ENCODE measurements around the gene C2CD4C.
"Not testable (repeated sequence)": the region's sequence is repeated elsewhere in the genome, so short reads cannot be mapped to it uniquely, and the experiment has no call there.

Gene C2CD4C

DNA sequence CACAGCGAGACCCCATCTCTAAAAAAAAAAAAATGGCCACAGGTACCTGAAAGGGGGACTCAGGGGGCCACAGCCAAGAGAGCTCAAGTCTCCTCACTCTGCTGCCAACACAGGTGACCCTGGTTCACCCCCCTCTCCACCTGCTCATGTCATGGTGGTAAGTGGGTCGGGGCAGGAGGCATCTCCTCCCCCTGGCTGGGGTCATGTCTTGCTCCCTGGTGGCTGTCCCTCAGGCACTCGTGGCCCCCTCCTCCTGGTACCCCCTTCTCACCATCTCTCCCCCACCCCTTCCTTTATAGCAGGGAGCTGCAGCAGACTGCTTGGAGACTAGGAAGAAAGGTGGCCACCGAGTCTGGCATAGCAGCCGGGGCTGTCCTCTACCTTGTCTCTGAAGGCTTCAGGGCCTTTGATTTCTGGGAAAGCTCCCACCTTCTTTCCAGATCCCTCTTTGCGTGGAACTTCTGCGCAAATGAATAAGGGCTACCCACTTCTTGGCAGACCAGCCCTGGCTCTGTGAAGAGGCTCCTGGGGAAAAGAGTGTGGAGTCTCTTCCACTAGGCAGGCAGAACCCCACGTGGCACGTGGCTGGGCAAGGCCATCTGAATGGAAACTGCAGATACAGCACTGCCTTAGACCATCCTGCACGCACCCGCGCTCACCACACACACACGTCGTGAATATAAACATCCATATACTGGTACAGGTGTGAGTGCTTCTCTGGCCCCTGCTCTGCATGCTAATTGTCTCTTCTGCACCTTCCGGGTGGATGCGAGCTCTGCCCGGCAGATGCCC, 44.3 kb downstream of the C2CD4C start:
- DNase-seq = no peak

DNA sequence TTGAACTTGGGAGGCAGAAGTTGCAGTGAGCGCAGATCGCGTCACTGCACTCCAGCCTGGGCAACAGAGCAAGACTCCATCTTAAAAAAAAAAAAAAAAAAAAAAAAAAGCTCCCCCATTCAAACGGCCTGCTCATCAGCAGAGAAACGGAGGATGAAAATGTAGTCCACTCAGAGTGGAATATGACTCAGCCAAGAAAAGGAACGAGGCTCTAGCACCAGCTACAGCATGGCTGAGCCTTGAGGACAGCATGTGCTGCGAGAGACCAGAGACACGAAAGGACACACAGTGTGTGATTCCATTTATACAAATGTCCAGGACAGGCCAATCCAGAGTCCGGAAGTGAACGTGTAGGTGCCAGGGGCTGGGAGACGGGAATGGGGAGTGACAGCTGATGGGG, 46.3 kb downstream of the C2CD4C start:
- no peak for DNase-seq

DNA sequence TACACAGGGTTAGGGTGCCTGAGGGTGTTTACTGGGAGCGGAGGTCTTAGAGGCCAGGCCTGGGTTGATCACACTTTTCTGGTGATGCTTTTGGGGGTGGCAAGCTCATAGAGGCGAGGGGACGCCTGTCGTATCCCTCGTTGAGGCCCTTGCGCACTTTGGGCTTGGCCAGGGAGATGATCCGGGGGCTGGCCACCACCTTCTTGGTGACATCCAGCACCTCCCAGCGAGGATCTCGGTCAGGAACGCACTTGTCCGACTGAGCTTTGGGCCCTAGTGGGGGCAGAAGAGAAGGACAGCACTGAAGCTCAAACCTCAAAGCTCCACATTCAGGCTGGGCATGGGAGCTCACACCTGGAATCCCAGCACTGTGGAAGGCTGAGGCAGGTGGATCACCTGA, 46.8 kb downstream of the C2CD4C start:
- no peak for DNase-seq

GRCh38 chr19:359653-359925, 49.4 kb downstream of the C2CD4C start:
- DNase-seq = no peak

DNA sequence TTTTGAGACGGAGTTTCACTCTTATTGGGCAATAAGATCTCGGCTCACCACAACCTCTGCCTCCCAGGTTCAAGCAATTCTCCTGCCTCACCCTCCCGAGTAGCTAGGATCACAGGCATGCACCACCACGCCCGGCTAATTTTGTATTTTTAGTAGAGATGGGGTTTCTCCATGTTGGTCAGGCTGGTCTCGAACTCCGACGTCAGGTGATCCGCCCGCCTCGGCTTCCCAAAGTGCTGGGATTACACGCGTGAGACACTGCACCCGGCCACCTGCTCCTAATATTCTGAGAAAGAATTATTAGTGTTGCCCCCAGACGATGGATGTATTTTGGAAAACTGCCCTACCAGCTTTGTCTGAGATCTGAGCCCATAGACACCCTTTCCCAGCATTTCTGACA, 53.4 kb downstream of the C2CD4C start:
- not testable (repeated sequence) for DNase-seq
